Measurements from ENCODE around the gene CBX2. TPM values are rescaled to one million over a fixed set of nuclear protein-coding genes. Genes with fewer than 3 reads are reported as not detected.

The CBX2 gene
- total and polyA plus RNA-seq, 4 donors = 4.1 to 14.2 (median 11.5) TPM

DNA sequence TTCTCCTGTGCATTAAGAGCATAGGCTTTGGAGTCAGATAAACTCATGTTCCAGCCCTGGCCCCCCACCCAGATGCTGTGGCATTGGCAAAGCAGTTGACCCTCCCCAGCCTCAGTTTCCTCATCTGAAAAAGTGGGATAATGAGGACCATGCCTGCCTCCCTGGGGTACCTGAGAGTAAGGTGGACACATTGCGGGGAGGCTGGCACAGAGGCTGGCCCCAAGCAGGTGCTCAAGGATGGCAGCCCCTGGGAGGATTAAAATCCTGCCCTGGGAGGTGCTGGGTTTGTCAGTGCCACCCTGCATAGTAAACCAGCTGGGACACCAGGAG, 35.4 kb upstream of the CBX2 start:
- Histone ChIP-seq H3K9me3 (ENCODE audit: control insufficient read depth, insufficient read depth, low read length) (no peaks in the 10 kb centered on the region), H3K4me1 (ENCODE audit: control insufficient read depth, insufficient read depth, low read length) (peaks cover 40% of the 10 kb centered on the region), H3K36me3 (ENCODE audit: control insufficient read depth, insufficient read depth, low read length) (peaks cover 2% of the 10 kb centered on the region), H3K4me3 (ENCODE audit: low read depth, low read length) (no peak overlapping the region), H3K27ac (ENCODE audit: low read depth, low read length) (no peak overlapping the region), H3K27me3 (ENCODE audit: control insufficient read depth, insufficient read depth, low read length) (peaks cover 21% of the 10 kb centered on the region)
- 83% methylated on average over 1 of the region's 1 CpG for whole genome bisulfite sequencing (ENCODE audit: insufficient coverage)
- DNase-seq (ENCODE audit: low read depth in 4 of 6, low spot score in 6 of 6) = no peak

DNA sequence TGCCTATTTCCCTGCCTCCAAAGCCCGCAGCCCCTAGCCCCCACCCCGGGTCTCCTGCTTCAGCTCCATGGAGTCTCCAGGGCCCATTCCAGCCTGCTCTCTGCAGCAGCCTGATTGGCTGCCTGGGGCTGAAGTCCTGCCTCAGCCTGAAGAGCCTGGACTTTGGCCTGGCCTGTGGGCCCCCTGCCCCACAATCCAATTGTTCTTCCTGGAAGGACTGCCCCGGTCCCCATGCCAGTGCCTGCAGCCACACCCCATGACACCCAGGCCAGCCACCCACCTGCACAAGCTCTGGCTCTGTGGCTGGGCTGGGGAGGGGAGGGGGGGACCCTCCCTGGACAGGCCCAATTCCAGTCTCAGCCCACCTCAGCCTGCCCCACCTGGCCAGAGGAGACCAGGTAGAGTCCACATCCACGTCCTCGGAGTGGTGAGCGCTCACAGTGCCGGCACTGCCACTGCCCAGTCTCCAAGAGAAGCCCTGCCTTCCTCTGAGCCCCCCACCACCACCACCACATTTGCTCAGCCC, 34.9 kb upstream of the CBX2 start:
- 87% methylated on average over 6 of the region's 7 CpGs for WGBS (ENCODE audit: insufficient coverage)
- Histone ChIP-seq H3K9me3 (ENCODE audit: control insufficient read depth, insufficient read depth, low read length) (no peaks in the 10 kb centered on the region), H3K27ac (ENCODE audit: low read depth, low read length) (no peak overlapping the region), H3K4me3 (ENCODE audit: low read depth, low read length) (no peak overlapping the region), H3K4me1 (ENCODE audit: control insufficient read depth, insufficient read depth, low read length) (peaks cover 44% of the 10 kb centered on the region), H3K36me3 (ENCODE audit: control insufficient read depth, insufficient read depth, low read length) (peaks cover 2% of the 10 kb centered on the region), H3K27me3 (ENCODE audit: control insufficient read depth, insufficient read depth, low read length) (peaks cover 25% of the 10 kb centered on the region)
- DNase-seq (ENCODE audit: low read depth in 4 of 6, low spot score in 6 of 6) = no peak

DNA sequence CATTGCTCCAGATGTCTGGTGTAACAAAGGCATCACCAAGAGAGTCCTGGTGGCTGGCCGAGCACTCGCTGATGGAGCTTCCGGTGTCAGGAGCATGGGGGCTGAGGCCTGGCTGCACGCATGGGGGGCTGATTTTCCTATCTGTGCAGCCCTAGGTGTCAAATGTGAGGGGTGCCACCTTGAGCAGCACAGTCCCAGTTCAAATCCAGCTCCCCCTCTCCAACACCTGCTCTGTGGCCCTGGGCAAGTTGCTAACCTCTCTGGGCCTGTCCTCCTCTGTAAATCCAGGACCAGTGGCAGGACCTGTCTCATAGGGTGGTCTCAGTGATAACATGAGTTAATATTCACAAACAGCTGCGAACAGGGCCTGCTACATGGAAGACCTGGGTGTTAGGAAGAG, 34.3 kb upstream of the CBX2 start:
- H3K4me1 ChIP-seq (ENCODE audit: control insufficient read depth, insufficient read depth, low read length) = peaks cover 47% of the 10 kb centered on the region
- 94% methylated on average over 3 of the region's 5 CpGs for WGBS (ENCODE audit: insufficient coverage)
- peaks cover 2% of the 10 kb centered on the region for H3K36me3 ChIP-seq (ENCODE audit: control insufficient read depth, insufficient read depth, low read length)
- no peaks in the 10 kb centered on the region for H3K9me3 ChIP-seq (ENCODE audit: control insufficient read depth, insufficient read depth, low read length)
- no peak overlapping the region for H3K27ac ChIP-seq (ENCODE audit: low read depth, low read length)
- H3K27me3 ChIP-seq (ENCODE audit: control insufficient read depth, insufficient read depth, low read length) = peaks cover 29% of the 10 kb centered on the region
- DNase-seq (ENCODE audit: low read depth in 4 of 6, low spot score in 6 of 6) = no peak
- H3K4me3 ChIP-seq (ENCODE audit: low read depth, low read length) = no peak overlapping the region

- Histone ChIP-seq H3K4me3 (ENCODE audit: low read depth, low read length) (no peak overlapping the region), H3K27ac (ENCODE audit: low read depth, low read length) (no peak overlapping the region), H3K4me1 (ENCODE audit: control insufficient read depth, insufficient read depth, low read length) (peaks cover 41% of the 10 kb centered on the region), H3K27me3 (ENCODE audit: control insufficient read depth, insufficient read depth, low read length) (peaks cover 40% of the 10 kb centered on the region), H3K36me3 (ENCODE audit: control insufficient read depth, insufficient read depth, low read length) (no peaks in the 10 kb centered on the region), H3K9me3 (ENCODE audit: control insufficient read depth, insufficient read depth, low read length) (no peaks in the 10 kb centered on the region)
- DNase-seq (ENCODE audit: low read depth in 4 of 6, low spot score in 6 of 6) = no peak
- WGBS (ENCODE audit: insufficient coverage) = 82% methylated on average over 3 of the region's 6 CpGs
Measured at GRCh38 chr17:79745641-79746105, 32.3 kb upstream of the CBX2 start.

- Histone ChIP-seq H3K27ac (ENCODE audit: low read depth, low read length) (no peak overlapping the region), H3K27me3 (ENCODE audit: control insufficient read depth, insufficient read depth, low read length) (peaks cover 37% of the 10 kb centered on the region), H3K4me3 (ENCODE audit: low read depth, low read length) (no peak overlapping the region), H3K9me3 (ENCODE audit: control insufficient read depth, insufficient read depth, low read length) (no peaks in the 10 kb centered on the region), H3K4me1 (ENCODE audit: control insufficient read depth, insufficient read depth, low read length) (peaks cover 31% of the 10 kb centered on the region), H3K36me3 (ENCODE audit: control insufficient read depth, insufficient read depth, low read length) (no peaks in the 10 kb centered on the region)
- 13% methylated on average over 22 of the region's 22 CpGs for WGBS (ENCODE audit: insufficient coverage)
- peak in 2 of 6 donors; percentile 38 to 58 for DNase-seq (ENCODE audit: low read depth in 4 of 6, low spot score in 6 of 6)
Measured at GRCh38 chr17:79746889-79747507, 30.9 kb upstream of the CBX2 start.

- Histone ChIP-seq H3K4me3 (ENCODE audit: low read depth, low read length) (peak overlapping the region; percentile 11), H3K36me3 (ENCODE audit: control insufficient read depth, insufficient read depth, low read length) (no peaks in the 10 kb centered on the region), H3K27ac (ENCODE audit: low read depth, low read length) (no peak overlapping the region), H3K27me3 (ENCODE audit: control insufficient read depth, insufficient read depth, low read length) (peaks cover 39% of the 10 kb centered on the region), H3K9me3 (ENCODE audit: control insufficient read depth, insufficient read depth, low read length) (no peaks in the 10 kb centered on the region), H3K4me1 (ENCODE audit: control insufficient read depth, insufficient read depth, low read length) (peaks cover 24% of the 10 kb centered on the region)
- DNase-seq (ENCODE audit: low read depth in 4 of 6, low spot score in 6 of 6) = peak in 4 of 6 donors; percentile 47 to 95 (median 74)
- WGBS (ENCODE audit: insufficient coverage) = under 1% methylated on average over 74 of the region's 74 CpGs
Measured at GRCh38 chr17:79747508-79748294, 30.2 kb upstream of the CBX2 start.

- no peaks in the 10 kb centered on the region for H3K9me3 ChIP-seq (ENCODE audit: control insufficient read depth, insufficient read depth, low read length)
- H3K36me3 ChIP-seq (ENCODE audit: control insufficient read depth, insufficient read depth, low read length) = no peaks in the 10 kb centered on the region
- H3K27me3 ChIP-seq (ENCODE audit: control insufficient read depth, insufficient read depth, low read length) = peaks cover 39% of the 10 kb centered on the region
- H3K4me1 ChIP-seq (ENCODE audit: control insufficient read depth, insufficient read depth, low read length) = peaks cover 22% of the 10 kb centered on the region
- DNase-seq (ENCODE audit: low read depth in 4 of 6, low spot score in 6 of 6) = peak in 2 of 6 donors; percentile 27 to 32
- no peak overlapping the region for H3K4me3 ChIP-seq (ENCODE audit: low read depth, low read length)
- H3K27ac ChIP-seq (ENCODE audit: low read depth, low read length) = no peak overlapping the region
- under 1% methylated on average over 51 of the region's 55 CpGs for WGBS (ENCODE audit: insufficient coverage)
Measured at GRCh38 chr17:79748295-79749099, 29.5 kb upstream of the CBX2 start.

GRCh38 chr17:79749156-79749815, 28.7 kb upstream of the CBX2 start:
- no peaks in the 10 kb centered on the region for H3K36me3 ChIP-seq (ENCODE audit: control insufficient read depth, insufficient read depth, low read length)
- peak in 1 of 6 donors; percentile 35 for DNase-seq (ENCODE audit: low read depth in 4 of 6, low spot score in 6 of 6)
- WGBS (ENCODE audit: insufficient coverage) = 48% methylated on average over 3 of the region's 3 CpGs

DNA sequence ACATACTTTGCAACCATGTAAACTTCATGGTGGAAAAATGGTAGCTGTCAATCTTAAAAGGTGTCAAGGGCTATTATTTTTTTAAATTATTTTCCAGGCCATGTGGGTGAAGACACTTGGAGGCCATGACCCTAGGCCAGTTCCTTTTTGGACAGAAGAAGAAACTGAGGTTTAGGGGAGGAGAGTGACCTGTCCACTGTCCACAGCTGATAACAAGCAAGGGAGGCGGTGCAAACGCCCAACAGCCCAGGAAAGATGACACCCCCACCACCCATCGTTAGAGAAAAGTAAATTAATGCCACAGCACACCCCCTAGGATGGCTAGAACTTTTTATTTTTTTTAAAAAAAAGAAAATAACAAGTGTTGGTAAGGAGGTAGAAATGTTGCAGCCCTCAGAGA, 28.0 kb upstream of the CBX2 start:
- Histone ChIP-seq H3K27ac (ENCODE audit: low read depth, low read length) (no peak overlapping the region), H3K4me3 (ENCODE audit: low read depth, low read length) (no peak overlapping the region), H3K4me1 (ENCODE audit: control insufficient read depth, insufficient read depth, low read length) (peaks cover 22% of the 10 kb centered on the region), H3K9me3 (ENCODE audit: control insufficient read depth, insufficient read depth, low read length) (no peaks in the 10 kb centered on the region), H3K27me3 (ENCODE audit: control insufficient read depth, insufficient read depth, low read length) (peaks cover 39% of the 10 kb centered on the region), H3K36me3 (ENCODE audit: control insufficient read depth, insufficient read depth, low read length) (no peaks in the 10 kb centered on the region)
- no peak for DNase-seq (ENCODE audit: low read depth in 4 of 6, low spot score in 6 of 6)
- no CpG with 5 or more reads among the region's 3 CpGs for WGBS (ENCODE audit: insufficient coverage)

More at GRCh38 chr17:79749156-79749815, 28.7 kb upstream of the CBX2 start:
- Histone ChIP-seq H3K27ac (ENCODE audit: low read depth, low read length) (no peak overlapping the region), H3K9me3 (ENCODE audit: control insufficient read depth, insufficient read depth, low read length) (no peaks in the 10 kb centered on the region), H3K4me1 (ENCODE audit: control insufficient read depth, insufficient read depth, low read length) (peaks cover 22% of the 10 kb centered on the region), H3K27me3 (ENCODE audit: control insufficient read depth, insufficient read depth, low read length) (peaks cover 39% of the 10 kb centered on the region), H3K4me3 (ENCODE audit: low read depth, low read length) (no peak overlapping the region)
